Measurements from ENCODE around the gene ABCA13.

DNA sequence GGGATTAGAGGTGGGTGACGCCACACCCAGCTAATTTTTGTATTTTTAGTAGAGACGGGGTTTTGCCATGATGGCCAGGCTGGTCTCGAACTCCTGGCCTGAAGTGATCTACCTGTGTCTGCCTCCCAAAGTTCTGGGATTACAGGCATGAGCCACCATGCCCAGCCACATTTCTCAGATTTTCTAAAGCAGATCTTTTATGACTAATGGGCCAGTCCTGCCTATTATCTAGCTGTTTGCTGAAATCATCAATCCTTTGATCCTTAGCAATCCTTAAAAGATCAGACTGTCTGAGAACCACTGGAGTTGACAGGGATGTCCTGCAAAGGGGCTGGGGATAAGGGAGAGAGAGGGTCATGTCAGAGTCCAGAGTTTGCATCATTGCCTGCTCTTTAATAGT, 21.2 kb upstream of the ABCA13 start:
- no peak for TF ChIP-seq CTCF (conservative IDR thresholded peaks at IDR 0.05)
- no peak for TF ChIP-seq ZFX (IDR thresholded peaks at IDR 0.05)
